Endothelial cell of umbilical vein (primary cell): Measurements from ENCODE around the gene EML1.

Experiments used
- POLR2AphosphoS5 ChIP-seq: IDR thresholded peaks from 2 replicates; pipeline ENCODE4 v1.6.1; 2012; ENCODE audit warnings: low read depth, mild to moderate bottlenecking, control low read depth, low read length, moderate library complexity; ENCODE audit not compliant: insufficient read depth
- TF ChIP-seq, protein P1 (sequence below), 2 donors: IDR thresholded peaks; 1 replicate in 1 of 2; 2 replicates in 1 of 2; pipeline ENCODE4 v1.5.1; 2011; ENCODE audit warnings: low read length in 2 of 2, mild to moderate bottlenecking in 2 of 2, moderate library complexity in 2 of 2, control low read depth in 1 of 2, inconsistent platforms in 1 of 2, low read depth in 1 of 2; ENCODE audit not compliant: insufficient read depth in 1 of 2; ENCODE audit errors: extremely low read depth in 1 of 2

DNA sequence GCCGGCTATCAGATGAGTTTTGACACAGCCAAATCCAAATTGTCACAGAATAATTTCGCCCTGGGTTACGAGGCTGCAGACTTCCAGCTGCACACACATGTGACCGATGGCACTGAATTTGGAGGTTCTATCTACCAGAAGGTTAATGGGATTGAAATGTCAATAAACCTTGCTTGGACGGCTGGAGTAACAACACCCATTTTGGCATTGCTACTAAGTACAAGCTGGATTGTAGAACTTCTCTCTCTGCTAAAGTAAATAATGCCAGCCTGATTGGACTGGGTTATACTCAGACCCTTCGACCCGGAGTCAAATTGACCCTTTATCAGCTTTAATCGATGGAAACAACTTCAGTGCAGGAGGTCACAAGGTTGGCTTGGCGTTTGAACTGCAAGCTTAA lies 171.8 kb downstream of the EML1 start:
- no peak for TF ChIP-seq POLR2AphosphoS5
- TF ChIP-seq, protein P1, sequence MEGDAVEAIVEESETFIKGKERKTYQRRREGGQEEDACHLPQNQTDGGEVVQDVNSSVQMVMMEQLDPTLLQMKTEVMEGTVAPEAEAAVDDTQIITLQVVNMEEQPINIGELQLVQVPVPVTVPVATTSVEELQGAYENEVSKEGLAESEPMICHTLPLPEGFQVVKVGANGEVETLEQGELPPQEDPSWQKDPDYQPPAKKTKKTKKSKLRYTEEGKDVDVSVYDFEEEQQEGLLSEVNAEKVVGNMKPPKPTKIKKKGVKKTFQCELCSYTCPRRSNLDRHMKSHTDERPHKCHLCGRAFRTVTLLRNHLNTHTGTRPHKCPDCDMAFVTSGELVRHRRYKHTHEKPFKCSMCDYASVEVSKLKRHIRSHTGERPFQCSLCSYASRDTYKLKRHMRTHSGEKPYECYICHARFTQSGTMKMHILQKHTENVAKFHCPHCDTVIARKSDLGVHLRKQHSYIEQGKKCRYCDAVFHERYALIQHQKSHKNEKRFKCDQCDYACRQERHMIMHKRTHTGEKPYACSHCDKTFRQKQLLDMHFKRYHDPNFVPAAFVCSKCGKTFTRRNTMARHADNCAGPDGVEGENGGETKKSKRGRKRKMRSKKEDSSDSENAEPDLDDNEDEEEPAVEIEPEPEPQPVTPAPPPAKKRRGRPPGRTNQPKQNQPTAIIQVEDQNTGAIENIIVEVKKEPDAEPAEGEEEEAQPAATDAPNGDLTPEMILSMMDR (IDR thresholded peaks at IDR 0.05; ENCODE audit: extremely low read depth in 1 of 2, insufficient read depth in 1 of 2, low read depth in 1 of 2, low read length in 2 of 2) = no peak
